ENCODE measurements around the gene PRELID2. TPM values are rescaled to one million over a fixed set of nuclear protein-coding genes. Genes with fewer than 3 reads are reported as not detected.

Gene PRELID2
- polyA plus RNA-seq, 1 experiment: 5.4 TPM

- no peaks in the 10 kb centered on the region for H3K27me3 ChIP-seq (ENCODE audit: control insufficient read depth, insufficient read depth, low read length)
- H3K4me3 ChIP-seq (ENCODE audit: low read depth, low read length): no peak overlapping the region
- ChIA-PET POLR2A (no interaction called here), CTCF (interaction anchor here (0.7 to 6.1 kb wide), 9 partner anchors 17 to 1626 kb away, joined by 3 to 61 read pairs (median 3); no protein-coding TSS in a partner anchor)
- H3K9me3 ChIP-seq (ENCODE audit: control insufficient read depth, insufficient read depth, low read length): no peaks in the 10 kb centered on the region
- no peak for DNase-seq (ENCODE audit: low read depth, low spot score)
- TF ChIP-seq CTCF (IDR thresholded peaks at IDR 0.05; ENCODE audit: low read depth, low read length): no peak
- no peak overlapping the region for H3K27ac ChIP-seq (ENCODE audit: low read depth, low read length)
These were observed 4.5 kb downstream of the PRELID2 start for GRCh38 chr5:145830594-145830993.

- Histone ChIP-seq H3K27me3 (ENCODE audit: control insufficient read depth, insufficient read depth, low read length) (no peaks in the 10 kb centered on the region), H3K27ac (ENCODE audit: low read depth, low read length) (no peak overlapping the region), H3K4me3 (ENCODE audit: low read depth, low read length) (no peak overlapping the region), H3K9me3 (ENCODE audit: control insufficient read depth, insufficient read depth, low read length) (no peaks in the 10 kb centered on the region)
- CTCF ChIA-PET: interaction anchor here (0.7 to 6.1 kb wide), 8 partner anchors 16 to 1626 kb away, joined by 3 to 61 read pairs (median 3); no protein-coding TSS in a partner anchor
- no peak for DNase-seq (ENCODE audit: low read depth, low spot score)
- TF ChIP-seq CTCF (IDR thresholded peaks at IDR 0.05; ENCODE audit: low read depth, low read length): no peak
- POLR2A ChIA-PET: no interaction called here
These were observed 5.3 kb downstream of the PRELID2 start for GRCh38 chr5:145829708-145830361.

- no peak for TF ChIP-seq CTCF (IDR thresholded peaks at IDR 0.05; ENCODE audit: low read depth, low read length)
- CTCF ChIA-PET: interaction anchor here (0.5 to 6.1 kb wide), 20 partner anchors 8 to 1622 kb away, joined by 3 to 61 read pairs (median 6); partner anchors contain the start of gene PRELID2
- Histone ChIP-seq H3K9me3 (ENCODE audit: control insufficient read depth, insufficient read depth, low read length) (no peaks in the 10 kb centered on the region), H3K27me3 (ENCODE audit: control insufficient read depth, insufficient read depth, low read length) (no peaks in the 10 kb centered on the region), H3K27ac (ENCODE audit: low read depth, low read length) (no peak overlapping the region), H3K4me3 (ENCODE audit: low read depth, low read length) (no peak overlapping the region)
- POLR2A ChIA-PET: no interaction called here
- DNase-seq (ENCODE audit: low read depth, low spot score): no peak
These were observed 8.1 kb downstream of the PRELID2 start for GRCh38 chr5:145826895-145827674.

GRCh38 chr5:145825751-145826180 lies 9.4 kb downstream of the PRELID2 start:
- TF ChIP-seq CTCF (IDR thresholded peaks at IDR 0.05; ENCODE audit: low read depth, low read length): peak; percentile 90
- POLR2A ChIA-PET: no interaction called here

GRCh38 chr5:145824040-145824439 lies 11.1 kb downstream of the PRELID2 start:
- DNase-seq (ENCODE audit: low read depth, low spot score): no peak

More at GRCh38 chr5:145825751-145826180, 9.4 kb downstream of the PRELID2 start:
- H3K27me3 ChIP-seq (ENCODE audit: control insufficient read depth, insufficient read depth, low read length): no peaks in the 10 kb centered on the region
- CTCF ChIA-PET: interaction anchor here (0.5 to 6.1 kb wide), 56 partner anchors 8 to 1626 kb away, joined by 3 to 61 read pairs (median 4); partner anchors contain the start of gene PRELID2
- no peak overlapping the region for H3K4me3 ChIP-seq (ENCODE audit: low read depth, low read length)
- no peak for DNase-seq (ENCODE audit: low read depth, low spot score)
- no peak overlapping the region for H3K27ac ChIP-seq (ENCODE audit: low read depth, low read length)
- H3K9me3 ChIP-seq (ENCODE audit: control insufficient read depth, insufficient read depth, low read length): no peaks in the 10 kb centered on the region

More at GRCh38 chr5:145824040-145824439, 11.1 kb downstream of the PRELID2 start:
- Histone ChIP-seq H3K27me3 (ENCODE audit: control insufficient read depth, insufficient read depth, low read length) (no peaks in the 10 kb centered on the region), H3K4me3 (ENCODE audit: low read depth, low read length) (no peak overlapping the region), H3K9me3 (ENCODE audit: control insufficient read depth, insufficient read depth, low read length) (no peaks in the 10 kb centered on the region), H3K27ac (ENCODE audit: low read depth, low read length) (no peak overlapping the region)
- TF ChIP-seq CTCF (IDR thresholded peaks at IDR 0.05; ENCODE audit: low read depth, low read length): no peak
- ChIA-PET POLR2A (no interaction called here), CTCF (interaction anchor here (0.9 to 2.9 kb wide), 4 partner anchors 126 to 1620 kb away, joined by 3 to 14 read pairs (median 4); no protein-coding TSS in a partner anchor)
